ENCODE results near the gene ZKSCAN2. TPM values are rescaled to one million over a fixed set of nuclear protein-coding genes. Genes with fewer than 3 reads are reported as not detected.

ZKSCAN2 gene
- total and polyA plus RNA-seq, 9 of the 15 experiments (the other 6 are each of a cell fraction or from before 2014, with no cell fraction given) = 1.3 to 9.5 (median 4.2) TPM

- CTCF ChIA-PET (ENCODE audit: low intra/inter-chr PET ratio) = no interaction called here
- intact Hi-C loops (cut with micrococcal nuclease) = loop anchor here (5.0 kb wide), 1 partner anchor 38 kb away; no protein-coding TSS in a partner anchor
- POLR2A ChIA-PET = interaction anchor here (0.8 to 3.1 kb wide), 2 partner anchors 10 to 24 kb away, joined by 3 to 40 read pairs; partner anchors contain the start of gene ZKSCAN2
- Histone ChIP-seq H3K4me1 (replicated peaks in 1 of 2; ENCODE audit: control insufficient read depth in 2 of 2, insufficient read depth in 2 of 2, low read length in 2 of 2) (peaks cover 13 to 17% of the 10 kb centered on the region in 2 experiments; a peak in 4 of 5 replicates), H3K27me3 (ENCODE audit: control insufficient read depth in 2 of 2, insufficient read depth in 2 of 2, low read length in 2 of 2) (no peaks in the 10 kb centered on the region), H3K9me3 (replicated peaks; ENCODE audit: control insufficient read depth, insufficient read depth, low read depth, low read length) (no peaks in the 10 kb centered on the region), H4K20me1 (replicated peaks; ENCODE audit: control insufficient read depth, insufficient read depth, low read length) (peaks cover 4% of the 10 kb centered on the region; the same call in 1 of the 2 replicates), H3K79me2 (ENCODE audit: control insufficient read depth, insufficient read depth, low read length) (no peaks in the 10 kb centered on the region), H2AFZ (ENCODE audit: low read depth, low read length) (no peak overlapping the region), H3K9me1 (ENCODE audit: control insufficient read depth, insufficient read depth, low read length) (peaks cover 5% of the 10 kb centered on the region), H3K9ac (ENCODE audit: insufficient read depth in 1 of 2, low read depth in 2 of 2, low read length in 2 of 2) (no peak overlapping the region), H3K4me2 (ENCODE audit: insufficient read depth, low read length) (peak overlapping the region; percentile 9; the same call in 1 of the 2 replicates), H3K36me3 (ENCODE audit: control insufficient read depth, insufficient read depth, low read length) (peaks cover 4% of the 10 kb centered on the region; the same call in 1 of the 3 replicates), H3K4me3 (no peak overlapping the region), H3K27ac (ENCODE audit: extremely low read depth, low read depth, low read length) (peak overlapping the region; percentile 32; the same call in 2 of the 3 replicates)
- TF ChIP-seq ZNF140 (CRISPR knock-in tag; IDR thresholded peaks at IDR 0.05) = no peak
- peak; percentile 93 for TF ChIP-seq HMBOX1 (IDR thresholded peaks at IDR 0.05)
- 0 out of 2 replicates have a peak, but pooled peaks have one; percentile 9 for TF ChIP-seq SPI1 (IDR thresholded peaks at IDR 0.05; ENCODE audit: borderline replicate concordance, low read depth, low read length)
- TF ChIP-seq DPF2 (IDR thresholded peaks at IDR 0.05) = 0 out of 2 replicates have a peak, but pooled peaks have one; percentile 24
- WGBS (ENCODE audit: insufficient coverage, low coverage, missing lambda C conversion rate) = 0% methylated on average over 1 of the region's 1 CpG
- in situ Hi-C loops (cut with MboI) = no loop called here
- FAIRE-seq (peak; percentile 23), DNase-seq (ENCODE audit: extremely low read depth in 1 of 4, low spot score in 3 of 4) (peak in 2 of 4 experiments; percentile 21 to 26), ATAC-seq (peak; percentile 58)
- BruUV-seq (replicated peaks) = no TSS peak
These were observed 12.2 kb upstream of the ZKSCAN2 start for GRCh38 chr16:25269879-25270278.

- peaks cover 4% of the 10 kb centered on the region; the same call in 1 of the 2 replicates for H4K20me1 ChIP-seq (replicated peaks; ENCODE audit: control insufficient read depth, insufficient read depth, low read length)
- in situ Hi-C loops (cut with MboI) = no loop called here
- peak in 2 of 4 experiments; percentile 22 to 34 for DNase-seq (ENCODE audit: extremely low read depth in 1 of 4, low spot score in 3 of 4)
- FAIRE-seq = no peak
- H3K4me1 ChIP-seq (replicated peaks in 1 of 2; ENCODE audit: control insufficient read depth in 2 of 2, insufficient read depth in 2 of 2, low read length in 2 of 2) = peaks cover 13 to 17% of the 10 kb centered on the region in 2 experiments; a peak in 4 of 5 replicates
- no TSS peak for BruUV-seq (replicated peaks)
- intact Hi-C loops (cut with micrococcal nuclease) = no loop called here
- no peak overlapping the region for H3K4me3 ChIP-seq
- H2AFZ ChIP-seq (ENCODE audit: low read depth, low read length) = no peak overlapping the region
- ChIA-PET POLR2A (interaction anchor here (0.7 kb wide), 1 partner anchor 107 kb away, joined by 3 read pairs; no protein-coding TSS in a partner anchor), CTCF (ENCODE audit: low intra/inter-chr PET ratio) (no interaction called here)
- H3K9me3 ChIP-seq (replicated peaks; ENCODE audit: control insufficient read depth, insufficient read depth, low read depth, low read length) = no peaks in the 10 kb centered on the region
- peaks cover 25% of the 10 kb centered on the region for H3K36me3 ChIP-seq (ENCODE audit: control insufficient read depth, insufficient read depth, low read length)
- peaks cover 5% of the 10 kb centered on the region for H3K9me1 ChIP-seq (ENCODE audit: control insufficient read depth, insufficient read depth, low read length)
- peak; percentile 55; the same call in 2 of the 3 replicates for ATAC-seq
- H3K4me2 ChIP-seq (ENCODE audit: insufficient read depth, low read length) = no peak overlapping the region
- H3K27ac ChIP-seq (ENCODE audit: extremely low read depth, low read depth, low read length) = no peak overlapping the region
- no peak overlapping the region for H3K9ac ChIP-seq (ENCODE audit: insufficient read depth in 1 of 2, low read depth in 2 of 2, low read length in 2 of 2)
- H3K27me3 ChIP-seq (ENCODE audit: control insufficient read depth in 2 of 2, insufficient read depth in 2 of 2, low read length in 2 of 2) = no peaks in the 10 kb centered on the region
- H3K79me2 ChIP-seq (ENCODE audit: control insufficient read depth, insufficient read depth, low read length) = peaks cover 9% of the 10 kb centered on the region
- WGBS (ENCODE audit: insufficient coverage, low coverage, missing lambda C conversion rate) = 100% methylated on average over 1 of the region's 2 CpGs
- TF ChIP-seq RAD51 (IDR thresholded peaks at IDR 0.05; ENCODE audit: borderline replicate concordance, low read depth) (peak; percentile 76; the same call in 1 of the 2 replicates), CBFA2T2 (conservative IDR thresholded peaks at IDR 0.05) (0 out of 2 replicates have a peak, but pooled peaks have one; percentile 7), TEAD4 (IDR thresholded peaks at IDR 0.05; ENCODE audit: low read length) (no peak), TEAD4 (CRISPR knock-in tag; IDR thresholded peaks at IDR 0.05; ENCODE audit: borderline replicate concordance) (no peak), USF2 (CRISPR knock-in tag; IDR thresholded peaks at IDR 0.05) (peak; percentile 84), USF1 (CRISPR knock-in tag; IDR thresholded peaks at IDR 0.05) (peak; percentile 70), STAG1 (CRISPR knock-in tag; IDR thresholded peaks at IDR 0.05; ENCODE audit: borderline replicate concordance) (no peak), BRD4 (IDR thresholded peaks at IDR 0.05) (no peak), CBX5 (IDR thresholded peaks at IDR 0.05; ENCODE audit: borderline replicate concordance, low read depth) (no peak), HDGF (IDR thresholded peaks at IDR 0.05) (no peak)
These were observed 8.3 kb upstream of the ZKSCAN2 start for GRCh38 chr16:25265968-25266367.
